ENCODE data around the gene FN3KRP. TPM values are rescaled to one million over a fixed set of nuclear protein-coding genes. Genes with fewer than 3 reads are reported as not detected.

The FN3KRP gene
- total and polyA plus RNA-seq, 2 donors (not counting 1 experiment from before 2014, with no cell fraction given), result 16.8 to 44.2 TPM

DNA sequence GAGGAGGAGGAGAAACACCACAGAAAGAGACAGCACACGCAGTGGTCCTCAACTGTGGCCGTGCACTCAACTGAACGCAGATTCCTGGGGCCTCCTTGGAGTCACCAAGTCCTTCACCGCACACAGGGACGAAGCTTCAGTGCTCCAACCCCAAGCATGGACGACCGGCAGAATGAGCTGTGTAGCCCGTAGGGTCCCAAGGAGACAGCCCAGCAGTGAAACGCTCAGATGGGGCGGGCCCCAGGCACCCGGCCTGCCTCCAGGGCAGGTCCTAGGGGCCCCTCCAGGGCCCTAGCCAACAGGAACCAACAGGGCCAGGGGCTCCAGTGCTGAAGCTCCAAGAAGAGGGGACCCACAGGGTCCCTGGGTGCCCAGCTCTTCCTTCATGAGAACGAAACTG lies 31.2 kb upstream of the FN3KRP start:
- no peaks in the 10 kb centered on the region for H4K20me1 ChIP-seq (ENCODE audit: control insufficient read depth, insufficient read depth, low read length, poor library complexity, severe bottlenecking)
- no peak overlapping the region for H3K27ac ChIP-seq (ENCODE audit: low read length in 2 of 2)
- H3K4me1 ChIP-seq (ENCODE audit: control insufficient read depth in 2 of 2, insufficient read depth in 2 of 2, low read length in 2 of 2), result no peaks in the 10 kb centered on the region
- ChIA-PET POLR2A (interaction anchor here (0.7 kb wide), 1 partner anchor 168 kb away, joined by 6 read pairs; no protein-coding TSS in a partner anchor), CTCF (no interaction called here)
- no peak overlapping the region for H3K4me2 ChIP-seq (replicated peaks; ENCODE audit: low read depth, low read length, poor library complexity, severe bottlenecking)
- H3K36me3 ChIP-seq (replicated peaks in 1 of 2; ENCODE audit: control extremely low read depth in 1 of 2, control insufficient read depth in 1 of 2, extremely low read depth in 1 of 2, insufficient read depth in 2 of 2, low read length in 1 of 2), result no peaks in the 10 kb centered on the region
- H3K79me2 ChIP-seq (ENCODE audit: control insufficient read depth, insufficient read depth, low read length), result no peaks in the 10 kb centered on the region
- 94% methylated on average over 12 of the region's 12 CpGs for WGBS (ENCODE audit: insufficient coverage)
- H3K4me1 Mint-ChIP-seq, result no peaks in the 10 kb centered on the region
- no peaks in the 10 kb centered on the region for H3K27me3 Mint-ChIP-seq
- no peaks in the 10 kb centered on the region for H3K9me3 Mint-ChIP-seq (ENCODE audit: insufficient read depth)
- intact Hi-C loops (cut with micrococcal nuclease), result no loop called here
- H3K27ac Mint-ChIP-seq, result no peak overlapping the region
- no peak overlapping the region for H2AFZ ChIP-seq (ENCODE audit: insufficient read depth, low read depth, low read length, poor library complexity, severe bottlenecking)
- H3K9ac ChIP-seq (ENCODE audit: low read length), result no peak overlapping the region
- H3K27me3 ChIP-seq (replicated peaks in 1 of 4; ENCODE audit: control extremely low read depth in 1 of 4, control insufficient read depth in 3 of 4, insufficient read depth in 4 of 4, low read length in 3 of 4), result no peaks in the 10 kb centered on the region
- peaks cover 0 to 12% (median 10%) of the 10 kb centered on the region in 3 donors for H3K9me3 ChIP-seq (ENCODE audit: control extremely low read depth in 1 of 3, control insufficient read depth in 2 of 3, insufficient read depth in 1 of 3, low read length in 2 of 3)
- DNase-seq (no peak), ATAC-seq (ENCODE audit: low read depth) (no peak)
- no peak overlapping the region for H3K4me3 Mint-ChIP-seq
- no peak overlapping the region for H3K4me3 ChIP-seq (ENCODE audit: control extremely low read depth in 1 of 5, extremely low read depth in 1 of 5, insufficient read depth in 1 of 5, low read depth in 2 of 5, low read length in 4 of 5)
- TF ChIP-seq EZH2 (IDR thresholded peaks at IDR 0.05; ENCODE audit: borderline replicate concordance, insufficient read depth, low read depth, low read length, poor library complexity, severe bottlenecking), result no peak
- TF ChIP-seq, protein P1, sequence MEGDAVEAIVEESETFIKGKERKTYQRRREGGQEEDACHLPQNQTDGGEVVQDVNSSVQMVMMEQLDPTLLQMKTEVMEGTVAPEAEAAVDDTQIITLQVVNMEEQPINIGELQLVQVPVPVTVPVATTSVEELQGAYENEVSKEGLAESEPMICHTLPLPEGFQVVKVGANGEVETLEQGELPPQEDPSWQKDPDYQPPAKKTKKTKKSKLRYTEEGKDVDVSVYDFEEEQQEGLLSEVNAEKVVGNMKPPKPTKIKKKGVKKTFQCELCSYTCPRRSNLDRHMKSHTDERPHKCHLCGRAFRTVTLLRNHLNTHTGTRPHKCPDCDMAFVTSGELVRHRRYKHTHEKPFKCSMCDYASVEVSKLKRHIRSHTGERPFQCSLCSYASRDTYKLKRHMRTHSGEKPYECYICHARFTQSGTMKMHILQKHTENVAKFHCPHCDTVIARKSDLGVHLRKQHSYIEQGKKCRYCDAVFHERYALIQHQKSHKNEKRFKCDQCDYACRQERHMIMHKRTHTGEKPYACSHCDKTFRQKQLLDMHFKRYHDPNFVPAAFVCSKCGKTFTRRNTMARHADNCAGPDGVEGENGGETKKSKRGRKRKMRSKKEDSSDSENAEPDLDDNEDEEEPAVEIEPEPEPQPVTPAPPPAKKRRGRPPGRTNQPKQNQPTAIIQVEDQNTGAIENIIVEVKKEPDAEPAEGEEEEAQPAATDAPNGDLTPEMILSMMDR (IDR thresholded peaks at IDR 0.05), result no peak

- no peak overlapping the region for H2AFZ ChIP-seq (ENCODE audit: insufficient read depth, low read depth, low read length, poor library complexity, severe bottlenecking)
- no peaks in the 10 kb centered on the region for H3K27me3 ChIP-seq (replicated peaks in 1 of 4; ENCODE audit: control extremely low read depth in 1 of 4, control insufficient read depth in 3 of 4, insufficient read depth in 4 of 4, low read length in 3 of 4)
- no peaks in the 10 kb centered on the region for H4K20me1 ChIP-seq (ENCODE audit: control insufficient read depth, insufficient read depth, low read length, poor library complexity, severe bottlenecking)
- H3K4me1 ChIP-seq (ENCODE audit: control insufficient read depth in 2 of 2, insufficient read depth in 2 of 2, low read length in 2 of 2), result no peaks in the 10 kb centered on the region
- ATAC-seq (ENCODE audit: low read depth) (no peak), DNase-seq (no peak)
- H3K79me2 ChIP-seq (ENCODE audit: control insufficient read depth, insufficient read depth, low read length), result no peaks in the 10 kb centered on the region
- no peaks in the 10 kb centered on the region for H3K36me3 ChIP-seq (replicated peaks in 1 of 2; ENCODE audit: control extremely low read depth in 1 of 2, control insufficient read depth in 1 of 2, extremely low read depth in 1 of 2, insufficient read depth in 2 of 2, low read length in 1 of 2)
- ChIA-PET CTCF (no interaction called here), POLR2A (no interaction called here)
- Mint-ChIP-seq H3K27me3 (no peaks in the 10 kb centered on the region), H3K27ac (no peak overlapping the region), H3K9me3 (ENCODE audit: insufficient read depth) (no peaks in the 10 kb centered on the region), H3K4me1 (no peaks in the 10 kb centered on the region), H3K4me3 (no peak overlapping the region)
- no peak overlapping the region for H3K4me3 ChIP-seq (ENCODE audit: control extremely low read depth in 1 of 5, extremely low read depth in 1 of 5, insufficient read depth in 1 of 5, low read depth in 2 of 5, low read length in 4 of 5)
- TF ChIP-seq, protein P1 (IDR thresholded peaks at IDR 0.05), result no peak
- no peak for TF ChIP-seq EZH2 (IDR thresholded peaks at IDR 0.05; ENCODE audit: borderline replicate concordance, insufficient read depth, low read depth, low read length, poor library complexity, severe bottlenecking)
- no peak overlapping the region for H3K27ac ChIP-seq (ENCODE audit: low read length in 2 of 2)
- intact Hi-C loops (cut with micrococcal nuclease), result no loop called here
- H3K9me3 ChIP-seq (ENCODE audit: control extremely low read depth in 1 of 3, control insufficient read depth in 2 of 3, insufficient read depth in 1 of 3, low read length in 2 of 3), result peaks cover 0 to 5% (median 0%) of the 10 kb centered on the region in 3 donors
- H3K9ac ChIP-seq (ENCODE audit: low read length), result no peak overlapping the region
- H3K4me2 ChIP-seq (replicated peaks; ENCODE audit: low read depth, low read length, poor library complexity, severe bottlenecking), result no peak overlapping the region
- 96% methylated on average over 13 of the region's 19 CpGs for WGBS (ENCODE audit: insufficient coverage)
These were observed 29.9 kb upstream of the FN3KRP start for GRCh38 chr17:82686366-82687324.
